Endothelial cell of umbilical vein (primary cell): ENCODE data around the gene AMFR. TPM values are rescaled to one million over a fixed set of nuclear protein-coding genes. Genes with fewer than 3 reads are reported as not detected.

ENCODE experiments used
- BruUV-seq: library from RNA; stranded (reverse); fragments of 400-500 nt; replicated peaks from 2 replicates; lab custom pipeline; 2021; lab: Mats Ljungman, UMichigan
- CTCF ChIA-PET: fragments of 300-600, 350-600 bp; sonication (Branson Sonifier 250); formaldehyde crosslinking; loops from one replicate; lab custom pipeline; 2021; ENCODE audit warnings: antibody characterized with exemption, inconsistent platforms; lab: Charles Lee
- POLR2A ChIA-PET: fragments of 300-600, 350-600 bp; sonication (Branson Sonifier 250); formaldehyde crosslinking; loops from one replicate; lab custom pipeline; 2021; ENCODE audit warnings: antibody characterized with exemption, inconsistent platforms; lab: Charles Lee
- DNase-seq: peaks from one replicate; pipeline ENCODE4 v3.0.0-alpha.2; 2011; ENCODE audit warnings: low read depth, low spot score
- FAIRE-seq: peaks from 2 replicates; lab custom pipeline; 2011; peaks lifted over from hg19 to GRCh38; lab: Jason Lieb, UNC
- H2AFZ ChIP-seq: 2 replicates; pipeline ENCODE4 v1.6.0; 2012; ENCODE audit warnings: low read depth, low read length, control low read depth, inconsistent platforms
- H3K27ac ChIP-seq: 2 replicates; pipeline ENCODE4 v1.5.1; 2011; ENCODE audit warnings: low read depth, mild to moderate bottlenecking, control low read depth, low read length, moderate library complexity; ENCODE audit not compliant: insufficient read depth
- H3K27me3 ChIP-seq, 2 experiments: 2 replicates each; pipeline versions ENCODE4 v1.6.0 to v1.6.1; 2011; ENCODE audit warnings: low read length in 2 of 2, mixed read lengths in 1 of 2; ENCODE audit not compliant: control insufficient read depth in 2 of 2, insufficient read depth in 2 of 2
- H3K36me3 ChIP-seq, 2 experiments: 2 replicates in 1 of 2; 3 replicates in 1 of 2; pipeline ENCODE4 v1.5.1; 2011; ENCODE audit warnings: low read length in 2 of 2, mild to moderate bottlenecking in 1 of 2, moderate library complexity in 1 of 2; ENCODE audit not compliant: control insufficient read depth in 2 of 2, insufficient read depth in 2 of 2; ENCODE audit errors: extremely low read depth in 1 of 2
- H3K4me1 ChIP-seq: 3 replicates; pipeline ENCODE4 v1.5.1; 2011; ENCODE audit warnings: mild to moderate bottlenecking, low read length; ENCODE audit not compliant: control insufficient read depth, insufficient read depth; ENCODE audit errors: extremely low read depth
- H3K4me2 ChIP-seq: 2 replicates; pipeline ENCODE4 v1.6.1; 2011; ENCODE audit warnings: low read length, control low read depth, mixed read lengths; ENCODE audit not compliant: insufficient read depth
- H3K4me3 ChIP-seq, 3 experiments: fragments of 200-600 bp in 1 of 3; sonication (generic), shearing (Covaris generic) in 1 of 3; replicated peaks in 1 of 3; 2 replicates each; pipeline ENCODE4 v1.5.1; 2011 to 2016; ENCODE audit warnings: control low read depth in 3 of 3, low read length in 3 of 3, mild to moderate bottlenecking in 2 of 3, inconsistent platforms in 1 of 3, low read depth in 1 of 3, moderate library complexity in 1 of 3; ENCODE audit not compliant: insufficient read depth in 1 of 3
- H3K79me2 ChIP-seq: 2 replicates; pipeline ENCODE4 v1.6.0; 2012; ENCODE audit warnings: low read length, inconsistent platforms; ENCODE audit not compliant: control insufficient read depth, insufficient read depth
- H3K9ac ChIP-seq: replicated peaks from 2 replicates; pipeline ENCODE3; 2011; ENCODE audit warnings: low read length, control low read depth; ENCODE audit not compliant: insufficient read depth; ENCODE audit errors: extremely low read depth
- H3K9me1 ChIP-seq: replicated peaks from 3 replicates; pipeline ENCODE4 v1.6.0; 2011; ENCODE audit warnings: mild to moderate bottlenecking, low read length; ENCODE audit not compliant: control insufficient read depth, insufficient read depth; ENCODE audit errors: extremely low read depth
- H3K9me3 ChIP-seq: replicated peaks from 2 replicates; pipeline ENCODE4 v1.5.1; 2012; ENCODE audit warnings: low read length, inconsistent platforms; ENCODE audit not compliant: control insufficient read depth, insufficient read depth
- H4K20me1 ChIP-seq: replicated peaks from 2 replicates; pipeline ENCODE3; 2011; ENCODE audit warnings: mild to moderate bottlenecking, low read length; ENCODE audit not compliant: control insufficient read depth, insufficient read depth; ENCODE audit errors: extremely low read depth
- CTCF ChIP-seq, 2 donors: IDR thresholded peaks; 1 replicate in 1 of 2; 2 replicates in 1 of 2; pipeline ENCODE4 v1.5.1; 2011; ENCODE audit warnings: low read length in 2 of 2, mild to moderate bottlenecking in 2 of 2, moderate library complexity in 2 of 2, control low read depth in 1 of 2, inconsistent platforms in 1 of 2, low read depth in 1 of 2; ENCODE audit not compliant: insufficient read depth in 1 of 2; ENCODE audit errors: extremely low read depth in 1 of 2
- EZH2 ChIP-seq: IDR thresholded peaks from 2 replicates; pipeline ENCODE4 v1.6.1; 2012; ENCODE audit warnings: borderline replicate concordance, low read depth, mild to moderate bottlenecking, moderate library complexity, low read length, inconsistent platforms; ENCODE audit not compliant: severe bottlenecking
- FOS ChIP-seq: IDR thresholded peaks from 2 replicates; pipeline ENCODE4 v1.6.1; 2011; ENCODE audit warnings: mild to moderate bottlenecking, low read length, moderate library complexity, borderline replicate concordance; ENCODE audit not compliant: insufficient read depth
- GATA2 ChIP-seq: IDR thresholded peaks from 2 replicates; pipeline ENCODE4 v1.7.0; 2011; ENCODE audit warnings: low read depth, mild to moderate bottlenecking, moderate library complexity, mixed read lengths, low read length; ENCODE audit not compliant: insufficient read length, insufficient read depth
- JUN ChIP-seq: IDR thresholded peaks from 2 replicates; pipeline ENCODE4 v1.6.1; 2011; ENCODE audit warnings: borderline replicate concordance, low read depth; ENCODE audit not compliant: insufficient read length, insufficient read depth
- MYC ChIP-seq: IDR thresholded peaks from one replicate; pipeline ENCODE4 v1.6.1; 2011; ENCODE audit warnings: mild to moderate bottlenecking, low read depth, low read length
- POLR2A ChIP-seq: IDR thresholded peaks from 2 replicates; pipeline ENCODE4 v1.6.1; 2012; ENCODE audit warnings: low read depth, mild to moderate bottlenecking, control low read depth, low read length
- POLR2AphosphoS5 ChIP-seq: IDR thresholded peaks from 2 replicates; pipeline ENCODE4 v1.6.1; 2012; ENCODE audit warnings: low read depth, mild to moderate bottlenecking, control low read depth, low read length, moderate library complexity; ENCODE audit not compliant: insufficient read depth
- dilution Hi-C: fragments of 300-500 bp; cut with MboI; formaldehyde crosslinking; loops from one replicate; pipeline ENCODE4 v1.15.0; 2019; ENCODE audit warnings: low sequenced_read_pairs; ENCODE audit not compliant: extremely low pct_ligation_motif_present
- intact Hi-C: fragments of 100-400 bp; cut with micrococcal nuclease; formaldehyde crosslinking; loops from one replicate; pipeline ENCODE4 v1.10.0; 2022
- polyA plus RNA-seq, 4 experiments: library from polyadenylated mRNA; depleted of rRNA in 3 of 4; stranded (reverse) in 3 of 4; unstranded in 1 of 4; fragments of >200 nt; gene quantifications; 2 replicates each; pipeline versions ENCODE4 v1.2.1 to v1.2.3, GENCODE V29; 2011 to 2012; ENCODE audit warnings: missing spikeins in 1 of 4
- total RNA-seq: library from RNA; stranded (reverse); gene quantifications from 2 replicates; pipeline ENCODE4 v1.2.3, GENCODE V29; 2021
- TF ChIP-seq, protein P1 (sequence below): IDR thresholded peaks from 2 replicates; pipeline ENCODE4 v1.6.1; 2011; ENCODE audit not compliant: insufficient read depth, insufficient read length

Gene AMFR
- total and polyA plus RNA-seq, 2 donors (not counting 3 experiments of a cell fraction or from before 2014, with no cell fraction given): 66.5 to 71.7 TPM

GRCh38 chr16:56372013-56372634 lies 53.2 kb downstream of the AMFR start:
- Histone ChIP-seq H3K36me3 (no peaks in the 10 kb centered on the region), H3K4me1 (peaks cover 16% of the 10 kb centered on the region), H4K20me1 (peaks cover 11% of the 10 kb centered on the region), H2AFZ (no peak overlapping the region), H3K4me2 (no peak overlapping the region), H3K27ac (no peak overlapping the region), H3K4me3 (no peak overlapping the region), H3K79me2 (no peaks in the 10 kb centered on the region), H3K9ac (no peak overlapping the region), H3K9me3 (no peaks in the 10 kb centered on the region), H3K27me3 (no peaks in the 10 kb centered on the region), H3K9me1 (no peaks in the 10 kb centered on the region)
- dilution Hi-C loops: no loop called here
- ChIA-PET CTCF (no interaction called here), POLR2A (no interaction called here)
- TF ChIP-seq EZH2 (no peak), GATA2 (no peak), POLR2A (no peak), CTCF (IDR thresholded peaks at IDR 0.05; ENCODE audit: extremely low read depth in 1 of 2, insufficient read depth in 1 of 2, low read depth in 1 of 2, low read length in 2 of 2) (no peak), POLR2AphosphoS5 (no peak), MYC (no peak)
- FAIRE-seq (no peak), DNase-seq (no peak)
- intact Hi-C loops: no loop called here
- BruUV-seq: no TSS peak

DNA sequence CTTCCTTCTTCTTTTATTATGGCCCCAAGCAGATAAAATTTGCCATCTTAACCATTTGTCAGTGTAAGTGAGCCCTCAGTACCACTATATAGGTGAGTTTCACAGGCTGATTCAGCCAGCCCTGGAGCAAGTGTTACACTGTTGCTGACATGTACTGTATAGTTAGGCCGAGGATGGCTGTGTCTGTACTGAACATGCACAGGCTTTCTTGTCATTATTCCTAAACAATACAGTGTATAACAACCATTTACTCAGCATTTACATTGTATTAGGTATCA lies 53.7 kb downstream of the AMFR start:
- dilution Hi-C loops (no loop called here), intact Hi-C loops (no loop called here)
- Histone ChIP-seq H3K9me1 (no peaks in the 10 kb centered on the region), H3K9ac (no peak overlapping the region), H3K4me3 (no peak overlapping the region), H2AFZ (no peak overlapping the region), H3K79me2 (no peaks in the 10 kb centered on the region), H3K9me3 (no peaks in the 10 kb centered on the region), H3K4me2 (no peak overlapping the region), H3K36me3 (no peaks in the 10 kb centered on the region), H3K27me3 (no peaks in the 10 kb centered on the region), H3K27ac (no peak overlapping the region), H4K20me1 (peaks cover 11% of the 10 kb centered on the region), H3K4me1 (peaks cover 16% of the 10 kb centered on the region)
- ChIA-PET CTCF (interaction anchor here (1.3 to 3.2 kb wide), 3 partner anchors 11 to 15 kb away, joined by 5 to 11 read pairs (median 9); no protein-coding TSS in a partner anchor), POLR2A (no interaction called here)
- DNase-seq (no peak), FAIRE-seq (no peak)
- TF ChIP-seq POLR2A (no peak), JUN (no peak), CTCF (IDR thresholded peaks at IDR 0.05; ENCODE audit: extremely low read depth in 1 of 2, insufficient read depth in 1 of 2, low read depth in 1 of 2, low read length in 2 of 2) (no peak), MYC (no peak), POLR2AphosphoS5 (no peak), FOS (no peak), EZH2 (no peak), GATA2 (no peak)
- TF ChIP-seq, protein P1, sequence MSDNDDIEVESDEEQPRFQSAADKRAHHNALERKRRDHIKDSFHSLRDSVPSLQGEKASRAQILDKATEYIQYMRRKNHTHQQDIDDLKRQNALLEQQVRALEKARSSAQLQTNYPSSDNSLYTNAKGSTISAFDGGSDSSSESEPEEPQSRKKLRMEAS: no peak
- no TSS peak for BruUV-seq
